NCI-H128 (cell line): ENCODE data around the gene AIFM2.

Experiments
- DNase-seq: peaks from one replicate; lab custom pipeline; 2025; ENCODE audit not compliant: unreplicated experiment; lab: John Stamatoyannopoulos, UW

Gene AIFM2

DNA sequence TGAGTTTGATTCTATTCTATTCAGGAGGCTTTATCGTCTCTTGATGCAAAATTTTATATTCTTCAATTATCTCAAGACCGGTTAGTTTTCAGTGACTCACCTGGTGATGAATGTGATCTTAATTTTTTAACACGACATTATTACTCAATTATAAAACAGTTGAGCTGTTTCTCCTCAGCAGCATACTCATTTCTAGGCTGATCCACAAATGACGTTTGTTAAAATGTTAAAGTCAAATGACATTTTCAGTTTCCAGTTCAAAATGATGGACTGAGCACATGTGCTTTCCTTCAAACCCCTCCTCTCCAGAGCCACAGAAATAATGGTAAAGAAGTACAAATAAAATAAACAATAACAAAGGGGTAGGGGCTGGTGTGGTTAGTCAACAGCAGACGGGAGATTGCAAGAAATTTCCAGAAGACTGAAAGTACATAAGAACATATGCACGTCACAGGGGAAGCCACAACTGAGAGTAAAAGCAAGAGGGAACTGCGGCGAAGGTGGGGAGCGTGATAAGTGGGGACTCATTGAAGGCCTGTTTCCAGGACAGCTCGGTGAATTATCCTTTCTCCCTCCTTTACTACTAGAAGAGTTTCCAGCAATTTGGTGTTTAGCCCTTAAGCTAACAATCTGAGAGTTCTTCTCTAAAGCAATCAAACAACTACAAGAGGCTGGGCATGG is 69.1 kb downstream of the AIFM2 start:
- no peak for DNase-seq
